ENCODE results near the gene SIT1. TPM values are rescaled to one million over a fixed set of nuclear protein-coding genes. Genes with fewer than 3 reads are reported as not detected.

The SIT1 gene
- total RNA-seq: not detected in 2 replicates

GRCh38 chr9:35650341-35651158 lies at the start of gene SIT1:
Gene SIT1 (minus strand): TSS chr9:35650931. CDS start chr9:35650853, 78 bp downstream.

GRCh38 chr9:35689542-35690293 lies 39.0 kb upstream of the SIT1 start, which contains the start of gene TPM2:
Gene TPM2 (minus strand): TSS chr9:35689925. CDS start chr9:35689817, 108 bp downstream.

GRCh38 chr9:35673132-35674024 lies 22.6 kb upstream of the SIT1 start, which contains the start of gene CA9:
Gene CA9 (plus strand): TSS chr9:35673928. CDS start chr9:35673960, 32 bp downstream.

GRCh38 chr9:35664531-35665470 lies 14.1 kb upstream of the SIT1 start, which contains the start of gene ARHGEF39:
Gene ARHGEF39 (minus strand): TSS chr9:35665195. CDS start chr9:35665169, 26 bp downstream.

GRCh38 chr9:35658137-35658967 lies 7.6 kb upstream of the SIT1 start, which contains the start of gene CCDC107:
Gene CCDC107 (plus strand): TSS chr9:35658292. CDS start chr9:35658380, 88 bp downstream.

GRCh38 chr9:35657546-35658136 lies 6.9 kb upstream of the SIT1 start, which contains the start of gene RMRP:
Gene RMRP (minus strand): TSS chr9:35658019.

GRCh38 chr9:35618325-35618727 lies 32.4 kb downstream of the SIT1 start, which contains the start of gene CD72:
Gene CD72 (minus strand): TSS chr9:35618413. CDS start chr9:35618303, 110 bp downstream.

GRCh38 chr9:35604578-35605350 lies 46.0 kb downstream of the SIT1 start, which contains the start of gene TESK1:
Gene TESK1 (plus strand): TSS chr9:35605262. CDS start chr9:35605620, 358 bp downstream.

Other genes with a start within 250 kb of the SIT1 start
- gene RUSC2, start 160.8 kb downstream of the SIT1 start, total RNA-seq: 7.9 and 10.1 TPM in 2 replicates
- gene TESK1, start 45.7 kb downstream of the SIT1 start, total RNA-seq: 9.6 and 16.8 TPM in 2 replicates
- gene CD72, start 32.5 kb downstream of the SIT1 start, total RNA-seq: 0.50 and 1.0 TPM in 2 replicates
- 18,537 and 104,493 TPM in 2 replicates for gene RMRP, start 7.1 kb upstream of the SIT1 start, total RNA-seq
- 6.7 and 14.4 TPM in 2 replicates for gene CCDC107, start 7.4 kb upstream of the SIT1 start, total RNA-seq
- 0.07 and 0.34 TPM in 2 replicates for gene ARHGEF39, start 14.3 kb upstream of the SIT1 start, total RNA-seq
- 0.68 and 7.5 TPM in 2 replicates for gene CA9, start 23.0 kb upstream of the SIT1 start, total RNA-seq
- 35.1 and 43.1 TPM in 2 replicates for gene TPM2, start 39.0 kb upstream of the SIT1 start, total RNA-seq
- gene TLN1, start 81.3 kb upstream of the SIT1 start, total RNA-seq: 83.7 and 230 TPM in 2 replicates
- gene CREB3, start 81.7 kb upstream of the SIT1 start, total RNA-seq: 39.5 and 50.9 TPM in 2 replicates
- 36.6 and 41.6 TPM in 2 replicates for gene GBA2, start 98.3 kb upstream of the SIT1 start, total RNA-seq
- 17.1 and 25.6 TPM in 2 replicates for gene RGP1, start 98.4 kb upstream of the SIT1 start, total RNA-seq
- gene MSMP, start 103.3 kb upstream of the SIT1 start, total RNA-seq: not detected in 2 replicates
- 4.1 and 15.9 TPM in 2 replicates for gene NPR2, start 140.7 kb upstream of the SIT1 start, total RNA-seq
- gene SPAG8, start 161.3 kb upstream of the SIT1 start, total RNA-seq: 0.14 TPM in 1 of 2 replicates, not detected in the other
- gene HINT2, start 164.1 kb upstream of the SIT1 start, total RNA-seq: 13.0 and 21.2 TPM in 2 replicates
- not detected in 2 replicates for gene FAM221B, start 177.8 kb upstream of the SIT1 start, total RNA-seq
- 0.68 and 5.8 TPM in 2 replicates for gene TMEM8B, start 178.3 kb upstream of the SIT1 start, total RNA-seq
- gene OR13J1, start 219.5 kb upstream of the SIT1 start, total RNA-seq: not detected in 2 replicates